SK-N-SH (cell line): ENCODE data around the gene PCGF2. TPM values are rescaled to one million over a fixed set of nuclear protein-coding genes. Genes with fewer than 3 reads are reported as not detected.
A peak's percentile ranks its signal among the peaks of the same experiment; 100 is the strongest.

ENCODE experiments used
- CTCF ChIA-PET: fragments of 300-600, 350-600 bp; formaldehyde crosslinking; extraction: SDS; loops from one replicate; lab custom pipeline; 2021; lab: Yijun Ruan, JAX
- POLR2A ChIA-PET: fragments of 350-600 bp; sonication (Branson Sonifier 250); formaldehyde crosslinking; extraction: SDS; loops from one replicate; lab custom pipeline; 2020; ENCODE audit warnings: antibody characterized with exemption, inconsistent platforms; lab: Yijun Ruan, JAX
- DNase-seq: peaks from one replicate; pipeline ENCODE4 v3.0.0; 2012
- H2AFZ ChIP-seq: fragments of 200-600 bp; sonication (generic); 2 replicates; pipeline ENCODE4 v1.8.1; 2016; ENCODE audit warnings: antibody characterized with exemption, mild to moderate bottlenecking, low read depth
- H3F3A ChIP-seq: fragments of 200-600 bp; sonication (generic); replicated peaks from 2 replicates; pipeline ENCODE3; 2016; ENCODE audit warnings: antibody characterized with exemption, mild to moderate bottlenecking; ENCODE audit not compliant: insufficient read depth
- H3K27ac ChIP-seq, 2 experiments: fragments of 200-500 bp in 1 of 2; fragments of 200-600 bp in 1 of 2; sonication (Bioruptor generic) in 1 of 2; sonication (generic), shearing (Covaris generic) in 1 of 2; 2 replicates each; pipeline versions ENCODE4 v1.5.1 to v1.6.1; 2014 to 2016; ENCODE audit warnings: low read depth in 2 of 2, inconsistent platforms in 1 of 2, low read length in 1 of 2, mild to moderate bottlenecking in 1 of 2, mixed read lengths in 1 of 2
- H3K27me3 ChIP-seq: fragments of 200-600 bp; sonication (generic), shearing (Covaris generic); 2 replicates; pipeline ENCODE4 v1.6.1; 2016; ENCODE audit warnings: mixed run types; ENCODE audit not compliant: insufficient read depth
- H3K36me3 ChIP-seq, 2 experiments: fragments of 200-500 bp in 1 of 2; fragments of 200-600 bp in 1 of 2; sonication (Bioruptor generic) in 1 of 2; sonication (generic) in 1 of 2; replicated peaks in 1 of 2; 2 replicates each; pipeline versions ENCODE3 to v1.5.1; 2014 to 2016; ENCODE audit warnings: low read length in 1 of 2, mild to moderate bottlenecking in 1 of 2; ENCODE audit not compliant: insufficient read depth in 2 of 2, control insufficient read depth in 1 of 2
- H3K4me1 ChIP-seq, 2 experiments: fragments of 200-500 bp in 1 of 2; fragments of 200-600 bp in 1 of 2; sonication (Bioruptor generic) in 1 of 2; sonication (generic), shearing (Covaris generic) in 1 of 2; 2 replicates each; pipeline versions ENCODE4 v1.5.1 to v1.6.1; 2014 to 2016; ENCODE audit warnings: low read depth in 1 of 2, low read length in 1 of 2, mixed run types in 1 of 2; ENCODE audit not compliant: insufficient read depth in 2 of 2, control insufficient read depth in 1 of 2
- H3K4me2 ChIP-seq: fragments of 200-600 bp; sonication (generic), shearing (Covaris generic); 2 replicates; pipeline ENCODE4 v1.6.1; 2017; ENCODE audit warnings: mixed run types
- H3K4me3 ChIP-seq, 2 experiments: fragments of 200-500 bp in 1 of 2; fragments of 200-600 bp in 1 of 2; sonication (Bioruptor generic) in 1 of 2; sonication (generic), shearing (Covaris generic) in 1 of 2; 2 replicates each; pipeline versions ENCODE4 v1.5.1 to v1.8.1; 2014 to 2016; ENCODE audit warnings: low read depth in 2 of 2, inconsistent platforms in 1 of 2, low read length in 1 of 2, mild to moderate bottlenecking in 1 of 2, mixed read lengths in 1 of 2, moderate library complexity in 1 of 2
- H3K79me2 ChIP-seq: fragments of 200-600 bp; sonication (generic); 2 replicates; pipeline ENCODE4 v1.8.1; 2017; ENCODE audit warnings: mild to moderate bottlenecking; ENCODE audit not compliant: insufficient read depth
- H3K9ac ChIP-seq: fragments of 200-600 bp; sonication (generic); 2 replicates; pipeline ENCODE4 v1.6.1; 2017; ENCODE audit warnings: mixed run types
- H3K9me2 ChIP-seq: fragments of 200-600 bp; sonication (generic); 2 replicates; pipeline ENCODE4 v1.6.1; 2017; ENCODE audit warnings: mixed run types
- H3K9me3 ChIP-seq: fragments of 200-600 bp; sonication (generic); 2 replicates; pipeline ENCODE4 v1.6.1; 2017; ENCODE audit warnings: mixed run types, mild to moderate bottlenecking, moderate library complexity
- H4K20me1 ChIP-seq: fragments of 200-600 bp; sonication (generic); 2 replicates; pipeline ENCODE4 v1.6.1; 2017; ENCODE audit warnings: mild to moderate bottlenecking, mixed run types; ENCODE audit not compliant: insufficient read depth
- MEF2A ChIP-seq: IDR thresholded peaks from 2 replicates; pipeline ENCODE4 v1.4.0; 2012; ENCODE audit warnings: low read depth, borderline replicate concordance
- MXI1 ChIP-seq: IDR thresholded peaks from 2 replicates; pipeline ENCODE4 v1.6.1; 2012; ENCODE audit warnings: mild to moderate bottlenecking, low read depth, low read length, improper control_type of control experiment
- NRF1 ChIP-seq: IDR thresholded peaks from 2 replicates; pipeline ENCODE4 v1.6.1; 2012; ENCODE audit warnings: low read depth, mild to moderate bottlenecking, low read length
- RAD21 ChIP-seq: IDR thresholded peaks from 2 replicates; pipeline ENCODE4 v1.6.1; 2012; ENCODE audit warnings: mild to moderate bottlenecking, low read length
- RCOR1 ChIP-seq: fragments of 150-350 bp; IDR thresholded peaks from 2 replicates; pipeline ENCODE4 v1.6.1; 2017; ENCODE audit warnings: antibody characterized with exemption, low read length
- SMC3 ChIP-seq: IDR thresholded peaks from 2 replicates; pipeline ENCODE4 v1.6.1; 2012; ENCODE audit warnings: low read depth, low read length, improper control_type of control experiment
- TCF12 ChIP-seq: IDR thresholded peaks from 2 replicates; pipeline ENCODE4 v1.4.0; 2012
- TEAD4 ChIP-seq: IDR thresholded peaks from 2 replicates; pipeline ENCODE4 v1.4.0; 2012; ENCODE audit warnings: mild to moderate bottlenecking, borderline replicate concordance; ENCODE audit not compliant: insufficient read depth
- WGBS: methylation state at CpG from one replicate; pipeline ENCODE4 v1.1.6; 2017; ENCODE audit warnings: low lambda C conversion rate; 5-methylcytosine and 5-hydroxymethylcytosine counted together
- polyA plus RNA-seq, 3 experiments: library from polyadenylated mRNA; depleted of rRNA; stranded (reverse); fragments of >200 nt; gene quantifications; 2 replicates each; pipeline ENCODE4 v1.2.3, GENCODE V29; 2012

The PCGF2 gene
- polyA plus RNA-seq, 1 of the 3 experiments (the other 2 are of a cell fraction): 39.8 TPM

DNA sequence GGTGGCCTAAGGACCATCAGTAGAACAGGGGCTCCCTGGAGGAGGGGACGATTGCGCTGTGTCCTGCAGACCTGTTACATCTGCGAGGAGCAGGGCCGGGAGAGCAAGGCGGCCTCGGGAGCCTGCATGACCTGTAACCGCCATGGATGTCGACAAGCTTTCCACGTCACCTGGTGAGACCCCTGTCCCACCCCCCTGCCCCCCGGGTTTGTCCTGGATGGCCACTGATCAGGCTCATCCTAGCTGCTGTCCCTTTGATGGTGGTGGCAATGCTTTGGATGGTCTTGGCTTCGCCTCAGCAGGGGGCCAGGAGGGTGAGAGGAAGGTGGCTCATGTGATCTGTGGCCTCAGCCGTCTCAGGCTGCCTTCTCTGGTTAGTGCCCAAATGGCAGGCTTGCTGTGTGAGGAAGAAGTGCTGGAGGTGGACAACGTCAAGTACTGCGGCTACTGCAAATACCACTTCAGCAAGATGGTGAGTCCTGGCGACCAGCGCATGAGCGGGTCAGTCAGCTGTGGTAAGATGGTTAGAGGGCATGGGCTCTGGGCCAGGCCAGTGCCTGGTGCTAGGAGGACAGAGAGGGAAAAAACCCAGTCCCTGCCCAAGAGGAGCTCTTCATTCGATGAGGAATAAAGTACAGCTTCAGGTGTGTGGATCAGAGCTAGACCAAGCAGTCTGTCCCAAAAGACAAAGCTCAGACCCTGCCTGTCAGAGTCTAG lies 38.9 kb downstream of the PCGF2 start (continued):
- TF ChIP-seq NRF1 (no peak), RCOR1 (no peak), SMC3 (no peak), RAD21 (no peak), TCF12 (no peak)
- TF ChIP-seq, all 33 proteins: peak for 0

DNA sequence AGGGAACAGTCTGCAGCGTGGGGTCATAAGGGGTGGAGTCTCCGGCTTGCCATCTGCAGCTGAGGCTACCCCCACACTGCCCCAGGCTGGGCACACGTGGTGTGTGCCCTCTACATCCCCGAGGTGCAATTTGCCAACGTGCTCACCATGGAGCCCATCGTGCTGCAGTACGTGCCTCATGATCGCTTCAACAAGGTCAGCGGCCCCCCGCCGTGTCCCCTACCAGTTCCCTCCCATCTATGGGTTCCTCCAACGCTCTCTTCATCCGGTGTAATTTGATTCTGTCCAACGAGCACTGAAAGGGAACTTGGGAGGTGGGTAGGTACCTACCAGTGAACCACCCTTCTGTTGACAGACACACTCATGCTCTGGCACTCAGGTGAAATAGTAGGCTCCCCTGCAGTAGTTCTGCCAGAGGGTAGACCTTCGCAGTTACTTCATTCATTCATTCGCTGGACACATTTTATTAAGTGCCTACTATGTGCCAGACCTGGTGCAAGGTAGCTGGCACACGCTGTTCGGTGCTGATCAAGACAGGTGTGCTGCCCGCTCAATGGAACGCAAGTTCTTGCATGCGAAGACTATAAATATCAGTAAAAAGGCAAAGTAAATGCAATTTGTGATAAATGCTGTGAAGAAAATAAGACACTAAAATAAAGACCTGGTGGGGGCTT lies 40.3 kb downstream of the PCGF2 start:
- H3K4me3 ChIP-seq: no peak overlapping the region
- peaks cover 47% of the 10 kb centered on the region; the same call in 1 of the 2 replicates for H3K79me2 ChIP-seq
- CTCF ChIA-PET: interaction anchor here (1.3 to 3.8 kb wide), 4 partner anchors 23 to 44 kb away, joined by 4 to 25 read pairs (median 8); no protein-coding TSS in a partner anchor
- peaks cover 9 to 41% of the 10 kb centered on the region in 2 experiments for H3K36me3 ChIP-seq
- no peak for DNase-seq
- H3K4me2 ChIP-seq: no peak overlapping the region
- H4K20me1 ChIP-seq: peaks cover 9% of the 10 kb centered on the region; the same call in 1 of the 2 replicates
- no peak overlapping the region for H2AFZ ChIP-seq
- H3K4me1 ChIP-seq: peaks cover 6 to 34% of the 10 kb centered on the region in 2 experiments; a peak in 2 of 4 replicates
- H3K9me3 ChIP-seq: no peaks in the 10 kb centered on the region
- POLR2A ChIA-PET: interaction anchor here (2.5 to 3.7 kb wide), 2 partner anchors 9 to 17 kb away, joined by 11 to 14 read pairs; no protein-coding TSS in a partner anchor
- no peaks in the 10 kb centered on the region for H3K9me2 ChIP-seq
- H3K27ac ChIP-seq: no peak overlapping the region
- no peaks in the 10 kb centered on the region for H3K27me3 ChIP-seq
- no peak overlapping the region for H3K9ac ChIP-seq
- H3F3A ChIP-seq: peaks cover 14% of the 10 kb centered on the region
- no peak for TF ChIP-seq TEAD4
- 91% methylated on average over 21 of the region's 21 CpGs for WGBS

DNA sequence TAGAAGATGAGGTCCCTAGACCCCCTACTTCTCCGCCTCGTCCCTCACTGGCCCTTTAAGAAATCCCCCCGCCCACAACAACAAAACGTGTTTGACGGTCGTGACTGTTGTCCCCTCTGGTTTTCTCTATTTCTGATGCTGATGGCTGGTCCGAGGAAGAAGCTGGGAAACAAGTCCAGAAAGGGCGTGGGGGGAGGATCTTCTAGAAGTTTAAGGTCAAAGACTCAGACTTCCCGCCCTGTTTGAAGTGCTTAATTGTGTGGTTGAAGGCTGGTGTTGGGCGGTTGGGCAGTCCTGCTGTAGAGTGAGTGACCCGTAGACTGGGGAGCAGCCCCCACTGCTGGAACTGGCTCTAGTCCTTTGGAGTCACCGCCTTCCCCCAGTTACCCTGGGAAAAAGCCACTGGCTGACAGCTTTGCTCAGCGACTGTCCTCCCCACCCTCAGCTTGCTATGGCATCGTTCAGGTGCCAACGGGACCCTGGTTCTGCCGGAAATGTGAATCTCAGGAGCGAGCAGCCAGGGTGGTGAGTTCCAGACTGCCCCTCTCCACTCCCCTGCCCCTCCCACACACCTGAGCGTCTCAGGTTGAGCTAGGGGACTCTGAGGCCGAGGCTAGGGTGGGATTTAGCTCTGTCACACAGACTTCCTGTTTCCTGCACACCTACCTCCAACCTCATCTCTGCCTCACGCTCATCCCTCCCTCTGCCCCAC lies 41.5 kb downstream of the PCGF2 start:
- POLR2A ChIA-PET: interaction anchor here (1.4 to 3.7 kb wide), 4 partner anchors 10 to 22 kb away, joined by 3 to 14 read pairs (median 8); no protein-coding TSS in a partner anchor
- Histone ChIP-seq H3K9ac (peak overlapping the region; percentile 75; the same call in 1 of the 2 replicates), H2AFZ (peak overlapping the region; percentile 66; the same call in 1 of the 2 replicates), H3K4me1 (peaks cover 7 to 39% of the 10 kb centered on the region in 2 experiments; a peak in 2 of 4 replicates), H3F3A (peaks cover 22% of the 10 kb centered on the region), H3K79me2 (peaks cover 47% of the 10 kb centered on the region; the same call in 1 of the 2 replicates), H3K27ac (peak overlapping the region in 1 of 2 experiments; percentile 96; a peak in 2 of 4 replicates), H3K4me2 (peak overlapping the region; percentile 89)
- 30% methylated on average over 15 of the region's 20 CpGs for WGBS
- no peak for TF ChIP-seq MEF2A
- TF ChIP-seq MXI1: 0 out of 2 replicates have a peak, but pooled peaks have one; percentile 8
- TF ChIP-seq, all 33 proteins: peak for 1
- H3K4me3 ChIP-seq: peak overlapping the region; percentile 88 to 98
- H3K27me3 ChIP-seq: no peaks in the 10 kb centered on the region
- peaks cover 9% of the 10 kb centered on the region; the same call in 1 of the 2 replicates for H4K20me1 ChIP-seq
- H3K9me3 ChIP-seq: no peaks in the 10 kb centered on the region
- CTCF ChIA-PET: interaction anchor here (0.6 to 3.8 kb wide), 6 partner anchors 25 to 349 kb away, joined by 3 to 25 read pairs (median 4); no protein-coding TSS in a partner anchor
- H3K36me3 ChIP-seq: peaks cover 9 to 32% of the 10 kb centered on the region in 2 experiments
- H3K9me2 ChIP-seq: no peaks in the 10 kb centered on the region
- DNase-seq: no peak
